Activated CD8-positive, alpha-beta memory T cell treated with anti-CD3 and anti-CD28 coated beads, Interleukin-2, amount 50 U/mL, for 4 hours (primary cell): ENCODE measurements around the gene IFI27.
A peak's percentile ranks its signal among the peaks of the same experiment; 100 is the strongest.
"Not testable (repeated sequence)": the region's sequence is repeated elsewhere in the genome, so short reads cannot be mapped to it uniquely, and the experiment has no call there.

Experiments used
- DNase-seq: peaks from one replicate; pipeline ENCODE4 v3.0.0-alpha.2; 2020

IFI27 gene

GRCh38 chr14:94126800-94127199, 16.3 kb downstream of the IFI27 start:
- DNase-seq, result no peak

DNA sequence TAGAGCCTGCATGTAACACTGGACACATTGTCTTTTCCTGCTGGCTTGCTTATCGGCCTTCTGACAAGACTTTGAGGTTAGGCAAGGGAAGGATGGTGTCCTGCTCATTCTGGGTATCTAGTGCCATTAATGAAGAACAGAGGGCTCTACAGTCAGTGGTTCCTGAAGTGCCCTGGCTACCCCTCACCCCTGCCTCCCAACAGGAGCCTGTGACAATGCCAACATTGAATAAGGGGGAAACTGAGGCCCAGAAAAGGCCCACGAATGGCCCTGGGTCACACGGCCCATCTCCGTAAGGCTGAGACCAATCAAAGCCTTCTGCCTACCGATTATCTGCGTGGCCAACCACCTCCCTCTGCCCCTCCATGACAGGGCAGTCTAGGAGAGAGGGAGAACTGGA, 16.8 kb downstream of the IFI27 start:
- no peak for DNase-seq

DNA sequence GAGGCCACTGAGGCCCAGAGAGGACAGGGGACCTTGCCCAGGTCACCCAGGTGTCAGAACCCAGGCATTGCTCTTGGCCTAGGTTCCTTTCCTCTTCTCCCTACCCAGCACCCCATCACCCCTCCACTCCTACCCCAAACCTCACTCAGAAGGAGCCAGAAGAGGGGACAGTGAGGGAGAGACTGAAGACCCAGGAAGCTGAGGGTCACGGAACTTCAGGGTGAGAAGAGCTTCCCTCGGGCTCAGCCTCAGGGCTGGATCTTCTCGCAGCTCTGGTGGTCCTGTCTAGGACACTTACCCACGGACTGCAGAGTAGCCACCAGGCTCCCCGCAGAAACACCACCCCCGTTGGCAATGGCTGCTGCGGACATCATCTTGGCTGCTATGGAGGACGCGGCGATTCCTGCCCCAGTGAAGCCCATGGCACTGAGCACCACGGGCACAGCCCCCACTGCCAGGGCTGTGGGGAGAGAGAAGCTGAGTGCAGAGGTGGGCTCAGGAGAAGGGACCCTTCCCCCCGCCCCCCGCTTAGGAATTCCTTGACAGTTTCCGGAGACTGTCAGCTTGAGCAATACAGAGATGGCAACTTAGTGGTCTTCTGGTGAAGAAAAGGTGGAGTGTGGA, 17.8 kb downstream of the IFI27 start:
- no peak for DNase-seq

DNA sequence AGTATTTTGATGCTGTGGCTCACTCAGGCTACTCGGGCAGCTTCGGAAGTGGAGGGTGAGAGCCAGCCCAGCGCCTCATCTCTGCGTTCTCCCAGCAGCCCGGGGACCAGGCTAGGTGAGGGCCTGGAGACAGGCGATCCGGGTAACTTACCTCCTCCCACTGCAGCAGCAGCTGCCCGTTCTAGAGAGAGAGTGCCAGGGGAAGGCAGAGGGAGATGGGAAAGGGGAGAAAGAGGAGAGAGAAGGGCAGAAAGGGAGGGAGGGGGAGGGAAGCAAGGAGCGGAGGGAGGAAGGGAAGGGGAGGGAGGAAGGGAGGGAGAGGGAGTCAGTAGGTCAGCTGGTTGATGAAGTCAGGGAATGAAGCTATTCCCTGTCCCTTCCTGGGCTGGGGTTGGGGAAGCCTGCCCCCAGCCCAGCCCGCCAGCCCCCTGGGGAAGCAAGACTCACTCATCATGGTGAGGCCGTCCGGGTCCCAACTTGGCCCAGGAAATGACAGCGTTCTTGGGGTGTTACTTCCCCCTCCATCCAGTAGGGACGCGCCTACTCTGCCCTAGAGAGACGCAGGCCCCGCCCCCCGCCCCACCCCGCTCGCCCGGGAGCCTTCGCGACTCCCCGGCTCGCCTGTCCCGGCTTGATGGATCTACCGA, 18.7 kb downstream of the IFI27 start, which contains the start of gene IFI27L2:
IFI27L2 (minus strand) TSS at position 494 of the 647 bp plus-strand sequence; CDS start at position 454, 40 bp downstream.
- peak; percentile 53 for DNase-seq

- DNase-seq, result no peak
These were observed 19.4 kb downstream of the IFI27 start for GRCh38 chr14:94129758-94130414.

- peak; percentile 57 for DNase-seq
These were observed 21.9 kb downstream of the IFI27 start for GRCh38 chr14:94132285-94132887.

GRCh38 chr14:94135476-94135875, 24.9 kb downstream of the IFI27 start:
- no peak for DNase-seq

DNA sequence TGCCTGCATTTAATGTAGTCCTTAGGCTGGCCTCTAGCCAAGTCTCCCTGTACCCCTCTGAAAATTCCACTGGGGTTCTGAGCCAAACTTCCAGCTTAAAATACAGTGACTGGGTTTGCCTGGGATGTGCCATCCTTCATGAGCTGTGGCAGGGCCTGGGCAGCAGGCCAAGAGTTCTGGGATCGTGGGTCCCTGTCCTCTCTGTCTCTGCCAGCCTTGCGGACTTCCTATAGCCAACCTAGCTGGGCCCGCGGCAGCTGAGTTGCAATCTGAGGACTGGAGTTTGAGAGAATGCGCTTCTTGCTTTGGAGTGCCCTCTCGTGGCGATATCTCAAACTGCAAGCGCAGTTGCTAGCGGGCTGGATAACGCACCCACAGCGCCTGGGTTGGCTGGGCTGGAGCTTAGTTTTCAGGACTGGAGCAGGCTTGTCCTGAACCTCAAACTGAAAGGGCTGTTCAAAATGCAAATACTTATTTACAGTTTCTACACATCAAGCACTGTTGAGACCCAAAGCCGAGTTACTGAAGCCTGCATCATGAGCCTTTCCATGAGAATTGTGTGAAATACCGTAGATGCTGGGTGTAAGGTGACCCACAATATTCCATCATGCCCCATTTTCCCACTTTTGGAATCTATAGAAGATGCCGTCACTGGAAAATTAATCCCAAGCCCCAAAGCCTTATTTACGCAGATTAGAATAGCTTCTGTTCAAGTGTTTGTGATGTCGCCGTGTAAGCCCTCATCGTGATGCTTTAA, 26.2 kb downstream of the IFI27 start:
- DNase-seq, result peak; percentile 86

DNA sequence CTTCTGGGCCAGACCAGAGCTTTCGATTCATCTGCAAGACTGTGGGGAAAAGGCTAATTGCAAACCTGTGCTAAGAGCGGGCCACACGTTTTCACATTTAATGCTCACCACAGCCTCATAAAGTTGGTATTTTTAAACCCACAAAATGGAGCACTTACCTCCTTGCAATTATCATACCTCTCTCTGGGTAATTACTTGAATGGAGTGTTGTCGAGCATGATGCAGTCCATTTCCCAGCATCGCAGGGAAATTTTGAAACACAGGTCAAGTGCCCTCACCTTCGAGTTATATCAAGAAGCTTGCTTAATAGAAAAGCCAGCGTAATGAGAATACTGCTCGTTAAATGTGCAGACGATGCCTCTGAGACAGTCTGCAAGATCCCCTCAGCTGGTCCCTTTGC, 27.7 kb downstream of the IFI27 start:
- DNase-seq, result no peak

GRCh38 chr14:94139006-94139405, 28.5 kb downstream of the IFI27 start:
- no peak for DNase-seq

- DNase-seq, result no peak
These were observed 28.9 kb downstream of the IFI27 start for GRCh38 chr14:94139421-94139820.

DNA sequence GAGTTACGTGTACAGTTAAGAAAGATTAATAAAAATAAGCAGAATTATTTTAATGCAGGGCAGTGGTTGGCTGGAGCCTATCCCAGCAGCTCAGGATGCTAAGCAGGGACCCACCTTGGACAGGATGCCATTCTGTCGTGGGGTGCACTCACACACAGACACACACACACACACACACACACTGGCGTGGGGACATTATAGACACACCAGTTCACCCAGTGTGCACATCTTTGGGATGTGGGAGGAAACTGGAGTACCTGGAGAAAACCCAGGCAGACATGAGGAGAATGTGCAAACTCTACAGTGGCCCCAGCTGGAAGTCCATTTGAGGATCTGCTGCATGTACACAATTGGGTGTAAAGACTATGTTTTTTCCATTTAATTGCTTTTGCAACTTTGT, 31.7 kb downstream of the IFI27 start:
- no peak for DNase-seq

DNA sequence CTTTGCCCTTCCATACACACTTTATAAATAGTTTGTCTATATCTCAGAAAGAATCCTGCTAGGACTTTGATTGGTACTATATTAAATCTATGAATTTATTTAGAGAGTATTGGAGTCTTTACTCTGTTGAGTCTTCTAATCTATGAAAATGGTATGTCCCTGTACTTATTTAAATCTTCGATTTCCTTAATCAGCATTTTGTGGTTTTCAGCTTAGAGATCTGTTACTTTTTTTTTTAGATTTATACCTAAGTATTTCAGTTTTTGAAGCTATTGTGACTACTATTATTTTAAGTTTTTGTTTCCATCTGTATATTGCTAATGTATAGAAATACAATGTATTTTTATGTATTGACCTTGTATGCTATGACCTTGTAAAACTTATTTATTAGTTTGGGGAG, 32.3 kb downstream of the IFI27 start:
- DNase-seq, result no peak

DNA sequence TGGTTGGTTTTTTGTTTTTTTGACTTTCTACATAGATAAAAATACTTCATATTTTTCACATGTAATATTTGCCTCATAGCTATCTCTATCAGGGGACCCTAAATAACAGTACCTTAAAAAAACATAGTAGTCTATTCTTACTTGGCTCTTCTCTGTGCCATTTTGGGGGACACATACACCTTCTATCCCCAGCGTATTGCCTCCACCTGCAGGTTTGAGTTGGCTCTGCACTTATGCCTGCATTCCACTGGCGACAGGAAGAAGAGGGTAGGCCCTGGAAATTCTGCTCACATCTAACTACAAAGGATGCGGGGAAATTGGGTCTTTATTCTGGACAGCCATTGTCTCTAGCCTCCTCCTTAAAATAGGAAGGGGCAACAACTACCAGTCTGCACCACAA, 32.7 kb downstream of the IFI27 start:
- no peak for DNase-seq

DNA sequence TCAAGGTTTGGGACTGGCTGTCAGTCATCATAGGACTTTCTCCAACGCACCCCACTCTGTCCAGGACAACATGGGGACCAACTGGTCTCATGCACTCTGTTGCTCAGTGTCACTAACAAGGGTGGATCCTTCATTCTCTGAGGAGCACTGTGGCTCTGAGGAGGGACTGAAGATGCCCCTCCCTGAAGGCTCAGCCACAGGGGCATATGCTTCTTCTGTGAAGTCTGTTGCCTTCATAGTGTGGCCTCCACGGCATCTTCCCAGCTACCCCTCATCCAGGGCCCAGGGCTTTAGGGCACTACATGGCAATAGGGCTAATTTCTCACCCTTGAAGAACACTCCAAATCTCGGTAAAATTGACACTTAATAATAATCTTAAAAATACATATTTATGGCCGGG, 33.2 kb downstream of the IFI27 start:
- DNase-seq, result no peak

GRCh38 chr14:94144765-94145164, 34.2 kb downstream of the IFI27 start:
- DNase-seq, result no peak

- DNase-seq, result no peak
These were observed 35.5 kb downstream of the IFI27 start for GRCh38 chr14:94145902-94146527.

- DNase-seq, result no peak
These were observed 42.1 kb downstream of the IFI27 start for GRCh38 chr14:94152676-94153075.

DNA sequence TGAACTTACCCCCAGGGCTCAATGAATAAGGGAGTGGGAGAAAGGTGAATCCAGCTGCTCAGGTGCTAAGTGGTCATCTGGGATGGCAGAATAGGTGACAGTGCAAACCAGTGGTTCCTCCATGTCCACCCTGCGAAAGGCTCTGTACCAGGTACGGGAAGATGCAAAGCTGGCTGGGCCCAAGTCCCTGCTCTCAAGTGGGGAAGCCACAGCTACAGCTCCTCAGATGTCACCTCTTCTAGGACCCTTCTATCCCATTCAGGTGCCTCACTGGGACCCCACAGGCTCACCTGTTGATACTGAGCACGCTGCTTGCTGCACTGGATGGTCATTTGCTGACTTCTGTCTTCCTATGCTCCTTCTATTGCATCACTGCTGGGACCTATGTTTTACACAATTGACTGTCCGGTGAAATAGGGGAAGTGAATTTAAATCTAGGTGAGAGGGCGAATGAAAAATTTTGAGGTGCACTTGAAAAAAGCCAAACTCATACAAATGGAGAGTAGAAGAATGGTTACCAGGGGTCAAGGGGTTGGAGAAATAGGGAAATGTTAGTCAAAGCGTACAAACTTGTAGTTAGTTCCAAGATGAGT, 43.3 kb downstream of the IFI27 start:
- DNase-seq, result no peak

- not testable (repeated sequence) for DNase-seq
These were observed 45.6 kb downstream of the IFI27 start for GRCh38 chr14:94156143-94156542.

DNA sequence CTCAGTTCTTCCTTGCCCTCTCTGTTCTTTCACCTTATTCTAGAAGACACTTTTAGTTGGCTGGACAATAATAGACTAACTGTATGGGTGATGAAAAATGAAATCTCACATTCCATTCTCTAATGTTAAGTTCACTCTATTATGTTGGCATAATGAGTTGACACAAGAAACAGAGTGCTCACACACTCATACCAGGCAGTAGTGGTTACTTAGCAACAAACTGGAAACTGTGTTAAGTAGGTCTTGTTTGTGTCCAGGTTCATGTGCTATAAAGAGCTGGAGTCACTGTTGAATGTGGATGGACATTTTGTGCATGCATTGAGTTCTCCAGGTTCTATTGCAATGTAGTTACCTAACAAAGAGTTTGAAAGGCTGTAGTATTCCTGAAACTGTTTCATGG, 46.7 kb downstream of the IFI27 start:
- DNase-seq, result no peak

DNA sequence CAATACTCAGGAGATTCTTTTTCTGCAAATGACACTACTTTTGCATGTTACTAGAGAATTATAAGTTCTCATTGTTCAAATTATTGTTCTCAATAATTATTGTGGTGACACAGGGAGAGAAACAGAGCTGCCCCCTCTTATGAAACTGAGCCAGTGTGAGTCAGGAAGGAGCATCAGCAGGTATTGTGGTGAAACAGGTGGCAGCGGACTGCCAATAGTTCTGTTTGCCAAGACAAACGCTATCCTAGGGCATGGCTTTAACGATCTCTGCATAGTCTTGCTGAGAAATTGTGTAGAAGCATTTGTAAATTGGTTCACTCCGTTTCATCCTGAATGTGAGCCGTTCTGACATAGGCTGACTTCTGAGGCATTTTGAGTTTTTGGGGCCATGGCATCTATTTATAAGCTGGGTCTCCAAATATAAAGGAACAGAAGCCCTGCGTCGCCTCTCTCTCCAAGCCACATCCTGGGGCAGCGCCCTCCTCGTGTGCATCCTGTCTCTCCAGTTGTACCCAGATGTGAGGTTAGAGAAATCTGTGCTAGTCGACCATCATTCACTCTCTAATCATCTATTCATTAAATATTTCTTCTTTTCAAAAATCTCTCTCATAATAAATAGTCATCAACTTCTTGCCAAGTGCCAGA, 47.8 kb downstream of the IFI27 start:
- DNase-seq, result no peak
